Stimulated activated CD8-positive, alpha-beta memory T cell treated with anti-CD3 and anti-CD28 coated beads, Interleukin-15, amount 100 ng/mL, for 24 hours (primary cell): ENCODE measurements around the gene RNF43.

Experiments used
- DNase-seq: peaks from one replicate; pipeline ENCODE4 v3.0.0-alpha.2; 2020; ENCODE audit warnings: low read depth

RNF43 gene

DNA sequence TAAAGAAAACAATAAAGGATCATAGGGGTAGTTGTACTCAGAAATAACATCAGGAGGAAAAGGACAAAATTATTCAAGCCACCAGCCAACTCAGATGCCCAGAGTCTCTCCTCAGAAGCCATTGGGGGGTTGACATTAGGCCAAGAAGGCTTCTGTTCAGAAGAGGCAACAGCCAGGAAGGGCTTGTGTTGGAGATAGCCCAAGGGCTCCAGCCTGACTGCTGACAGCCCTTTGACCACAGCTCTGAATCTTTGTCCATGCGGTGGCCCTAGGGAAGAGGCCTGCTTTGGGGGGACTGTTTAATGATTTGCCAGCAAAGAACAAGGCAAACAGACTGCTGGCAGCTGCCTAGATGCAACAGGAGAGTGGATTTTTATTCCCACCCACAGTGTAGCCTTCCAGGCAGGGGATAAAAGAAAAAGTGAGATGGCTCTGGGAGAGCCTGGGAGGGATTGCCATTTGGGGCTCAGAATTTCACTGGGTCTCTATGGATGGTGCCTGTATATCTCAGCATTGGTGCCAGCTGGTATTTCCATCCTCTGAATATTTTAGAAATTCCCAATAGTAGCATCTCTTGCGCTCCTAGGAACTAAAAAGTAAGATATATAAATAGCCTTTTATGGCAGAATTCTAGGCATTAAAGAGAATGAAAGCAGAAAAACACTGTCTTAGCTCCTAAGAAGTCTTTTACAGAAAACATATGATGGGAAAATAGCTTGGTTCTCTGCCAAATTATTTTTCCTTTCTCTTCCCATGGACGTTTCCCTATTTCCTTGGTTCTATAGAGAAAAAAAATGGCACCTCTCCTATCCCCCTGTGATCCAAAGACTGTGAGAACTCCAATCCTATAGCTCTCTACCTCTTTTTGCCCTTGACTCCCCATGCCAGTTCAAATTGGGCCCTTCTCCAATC, 36.0 kb downstream of the RNF43 start:
- no peak for DNase-seq

DNA sequence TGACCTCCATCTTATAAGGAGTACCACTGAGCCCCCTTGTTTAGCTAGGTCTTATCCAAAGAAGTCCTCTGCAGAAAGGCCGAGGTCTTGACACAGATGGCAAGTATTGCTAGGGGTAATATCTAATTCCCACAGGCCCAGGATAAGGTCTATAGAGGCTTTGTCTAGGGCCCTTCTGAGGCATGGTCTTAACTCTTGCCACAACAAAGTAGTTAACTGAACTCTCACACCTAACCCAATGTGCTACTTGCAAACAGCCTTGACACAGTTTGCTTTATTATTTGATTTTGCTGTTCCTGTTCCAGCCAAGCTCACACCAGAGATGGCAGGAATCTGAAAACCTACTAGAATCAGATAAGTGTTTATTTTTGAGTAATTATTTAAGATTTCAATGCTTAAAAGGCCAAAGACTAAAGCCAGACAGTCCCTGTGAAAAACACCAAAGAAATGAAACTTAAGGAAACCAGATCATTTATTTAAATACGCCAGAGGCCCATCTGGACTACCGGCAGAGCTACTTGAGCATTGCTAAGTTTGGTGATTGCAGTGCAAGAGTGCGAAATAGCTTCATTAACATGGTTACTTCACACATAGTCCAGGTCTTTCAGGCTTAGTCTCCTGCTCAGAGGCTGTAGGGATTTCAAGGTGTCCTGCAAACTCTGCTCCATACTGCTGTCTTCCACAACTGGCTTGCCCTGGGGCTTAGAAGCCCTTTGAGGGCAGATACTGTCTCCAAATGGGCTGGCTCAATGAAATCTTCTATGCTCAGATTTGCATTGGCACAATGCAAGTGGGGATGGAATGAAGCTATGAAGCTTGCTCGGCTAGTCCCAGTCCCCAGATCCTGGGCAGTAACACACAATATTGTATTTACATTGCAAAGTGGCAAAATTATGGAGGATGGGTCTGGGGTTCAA, 36.9 kb downstream of the RNF43 start:
- DNase-seq = no peak

DNA sequence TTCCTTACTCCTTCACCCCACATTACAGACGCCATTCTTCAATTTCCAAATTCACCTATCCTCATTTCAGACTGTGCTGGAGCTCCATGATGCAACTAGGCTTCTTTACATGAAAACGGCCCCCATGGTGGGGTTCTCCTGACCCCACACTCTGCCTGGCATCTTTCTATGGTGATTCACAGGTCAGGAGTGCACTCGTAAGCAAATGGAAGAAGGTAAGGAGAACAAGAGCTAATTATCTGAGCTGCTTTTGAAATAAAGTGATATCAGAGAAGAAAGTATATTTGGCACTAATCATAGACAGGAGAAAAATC, 37.9 kb downstream of the RNF43 start:
- DNase-seq = no peak

DNA sequence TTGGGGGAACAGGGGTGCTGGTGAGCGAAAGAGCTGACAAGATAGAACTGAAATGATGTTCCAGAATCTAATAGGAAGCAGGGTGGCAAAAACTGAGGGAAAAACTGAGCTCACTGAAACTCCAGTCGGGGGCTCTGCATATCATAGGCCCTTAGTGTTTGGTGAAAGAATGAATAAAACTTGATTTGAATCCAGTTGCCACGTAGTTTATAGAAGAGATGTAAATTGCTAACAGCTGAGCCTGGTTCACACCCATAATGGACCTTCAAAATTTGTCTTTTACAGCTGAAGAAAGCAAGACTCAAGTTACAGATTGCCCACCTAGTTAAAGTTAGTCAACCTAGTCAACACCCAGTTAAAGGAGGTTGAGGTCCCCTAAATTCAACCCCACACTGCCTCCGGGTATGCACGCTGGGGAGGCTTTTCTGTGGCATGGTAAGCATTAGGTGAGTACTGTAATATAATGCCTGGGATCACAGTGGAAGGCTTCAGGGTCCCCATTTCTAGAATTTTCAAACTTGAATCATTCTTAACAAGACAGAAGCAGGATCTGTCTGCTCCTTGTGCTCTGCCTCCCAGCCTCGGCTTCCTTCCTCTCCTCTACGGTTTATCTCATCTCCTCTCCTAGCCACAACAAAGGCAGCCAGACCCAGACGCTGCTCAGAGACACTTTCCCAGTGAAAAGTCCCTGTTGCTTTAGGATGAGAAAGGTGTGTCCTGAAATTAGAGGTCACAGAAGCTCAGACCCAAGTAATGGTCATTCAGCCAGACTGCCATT, 38.4 kb downstream of the RNF43 start:
- DNase-seq = no peak

DNA sequence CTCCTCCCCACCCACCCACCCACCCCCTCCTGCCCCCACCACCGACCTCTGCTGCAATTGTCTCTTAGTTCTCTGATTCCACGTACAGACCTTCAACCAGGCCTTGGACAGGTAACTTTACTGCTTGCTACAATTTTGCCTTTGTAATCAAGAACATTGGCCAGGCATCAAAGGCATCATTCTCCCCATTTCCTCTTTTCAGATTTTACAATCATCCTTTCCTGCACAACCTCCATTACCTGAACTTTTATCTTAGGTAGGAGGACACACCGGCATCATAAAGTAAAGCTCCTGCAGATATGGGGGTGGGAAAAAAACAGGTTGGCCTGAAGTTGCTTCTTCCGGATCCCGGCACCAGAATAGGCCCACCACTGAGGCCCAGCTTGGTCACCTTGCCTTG, 39.7 kb downstream of the RNF43 start:
- no peak for DNase-seq

DNA sequence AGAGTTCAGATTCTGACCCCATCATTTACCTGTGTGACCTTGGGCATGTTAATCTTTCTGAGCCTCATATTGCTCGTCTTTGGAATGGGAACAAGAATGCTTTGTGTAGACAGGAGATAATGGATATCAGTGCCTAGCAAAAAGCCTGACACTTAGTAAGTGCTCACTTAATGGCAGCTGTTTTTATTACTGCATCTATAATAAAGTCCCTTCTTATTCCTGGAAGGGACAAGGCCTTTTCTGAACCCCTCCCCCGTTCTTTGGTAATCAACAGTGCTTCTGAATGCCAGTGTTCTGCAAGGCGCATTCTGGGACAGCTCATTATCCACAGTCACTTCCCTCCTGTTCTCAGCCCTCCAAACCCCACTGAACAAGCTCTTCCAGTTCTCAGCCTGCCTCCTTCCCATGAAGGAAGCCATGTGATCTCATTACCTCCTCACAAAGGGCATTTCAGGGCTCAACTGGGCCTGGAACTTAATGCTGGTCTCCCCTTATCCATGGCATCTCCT, 40.2 kb downstream of the RNF43 start:
- DNase-seq = no peak

DNA sequence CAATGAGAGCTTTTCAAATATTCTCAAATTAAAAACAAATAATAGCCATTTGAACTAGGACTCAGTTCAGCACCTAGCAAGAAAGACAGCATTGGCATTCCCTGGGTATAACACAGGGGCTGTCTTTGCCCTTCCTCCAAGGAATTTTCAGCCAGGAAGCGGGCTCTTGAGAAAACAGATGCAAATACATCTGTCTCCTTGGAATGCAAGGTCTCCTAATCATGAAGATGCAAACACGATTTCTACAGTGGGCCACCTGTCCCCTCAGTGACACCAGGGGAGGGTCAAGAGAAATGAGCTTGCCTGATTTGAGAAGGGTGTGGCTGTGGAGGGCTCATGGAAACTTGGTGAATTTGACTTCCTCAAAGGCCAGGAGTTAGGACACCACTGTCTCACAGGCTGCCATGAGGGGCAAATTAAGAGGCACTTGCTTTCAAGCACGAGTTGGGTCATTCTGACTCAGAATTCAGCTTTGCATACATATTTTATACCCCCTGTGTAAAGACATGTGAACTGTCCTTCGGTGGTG, 40.8 kb downstream of the RNF43 start:
- no peak for DNase-seq

DNA sequence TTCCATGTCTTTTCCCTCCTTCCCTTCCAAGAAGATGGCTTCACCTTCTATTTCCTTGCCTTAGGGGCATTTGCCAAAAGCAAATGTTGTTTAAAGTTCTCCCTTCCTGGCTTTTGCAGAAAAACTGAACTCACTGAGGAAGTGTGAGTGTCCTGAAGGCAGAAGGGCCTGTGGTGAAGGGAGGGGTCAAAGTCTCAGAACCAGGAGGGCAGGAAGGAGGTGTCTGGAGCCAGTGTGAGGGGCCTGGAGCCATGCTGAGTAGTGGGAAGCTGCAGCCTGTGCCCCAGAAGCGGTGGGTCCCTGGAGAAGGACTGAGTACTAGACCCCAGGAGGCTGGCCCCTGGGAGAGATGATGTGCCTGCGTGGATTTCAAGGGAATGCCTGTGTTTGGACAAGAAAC, 41.5 kb downstream of the RNF43 start:
- DNase-seq = no peak

DNA sequence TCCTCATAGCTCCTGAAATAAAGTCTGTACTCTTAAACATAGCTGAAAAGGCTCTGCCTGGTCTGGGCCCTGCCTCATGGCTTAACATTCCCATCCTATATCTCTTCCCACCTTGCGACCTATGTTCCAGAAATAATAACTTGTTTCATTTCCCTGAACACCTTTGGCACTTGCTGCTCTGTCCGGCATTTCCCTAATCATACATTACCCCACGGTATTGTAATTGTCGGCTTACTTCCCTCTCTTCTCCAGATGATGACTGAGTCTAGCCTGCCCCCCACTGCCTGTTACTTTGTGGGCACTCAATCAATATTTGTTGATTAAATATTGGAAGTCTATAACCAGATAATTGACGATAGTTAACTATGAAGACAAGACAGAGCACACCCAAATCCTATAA, 42.1 kb downstream of the RNF43 start:
- DNase-seq = no peak

DNA sequence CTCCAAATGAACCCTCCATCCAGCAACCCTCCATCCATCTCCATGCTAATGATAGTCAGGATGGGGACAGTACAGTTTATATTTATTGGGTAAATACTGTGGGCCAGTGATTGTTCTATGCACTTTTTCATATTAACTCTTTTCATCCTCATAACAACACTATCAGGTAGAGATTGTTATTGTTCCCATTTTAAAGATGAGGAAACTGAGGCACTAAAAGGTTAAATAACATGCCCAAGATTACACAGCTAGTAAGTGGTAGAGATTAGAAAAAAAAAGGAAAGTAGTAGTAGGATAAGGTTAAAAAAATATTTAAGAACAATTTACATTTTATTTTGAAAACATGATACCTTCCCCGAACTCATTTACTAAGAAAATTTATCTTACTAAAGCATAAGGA, 43.4 kb downstream of the RNF43 start:
- DNase-seq = no peak

DNA sequence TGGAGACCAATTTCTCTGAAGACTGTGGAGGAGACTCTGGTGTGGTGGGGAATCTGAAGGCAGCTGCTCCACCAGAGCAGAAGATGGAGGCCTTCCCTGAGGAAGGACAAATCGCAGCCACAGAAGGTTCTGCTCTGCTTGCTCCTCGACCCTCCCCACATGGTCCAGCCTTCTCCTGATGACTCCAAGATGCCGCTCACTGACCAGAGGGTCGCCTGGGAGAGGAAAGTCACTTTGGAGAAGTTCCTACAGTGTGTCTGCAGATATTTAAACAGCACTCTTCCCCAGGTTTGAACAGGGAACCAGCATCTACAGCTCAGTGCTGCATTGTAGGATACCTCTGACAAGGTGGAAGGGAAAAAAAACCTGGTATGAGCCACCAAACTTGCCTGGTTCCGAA, 44.3 kb downstream of the RNF43 start:
- DNase-seq = no peak

DNA sequence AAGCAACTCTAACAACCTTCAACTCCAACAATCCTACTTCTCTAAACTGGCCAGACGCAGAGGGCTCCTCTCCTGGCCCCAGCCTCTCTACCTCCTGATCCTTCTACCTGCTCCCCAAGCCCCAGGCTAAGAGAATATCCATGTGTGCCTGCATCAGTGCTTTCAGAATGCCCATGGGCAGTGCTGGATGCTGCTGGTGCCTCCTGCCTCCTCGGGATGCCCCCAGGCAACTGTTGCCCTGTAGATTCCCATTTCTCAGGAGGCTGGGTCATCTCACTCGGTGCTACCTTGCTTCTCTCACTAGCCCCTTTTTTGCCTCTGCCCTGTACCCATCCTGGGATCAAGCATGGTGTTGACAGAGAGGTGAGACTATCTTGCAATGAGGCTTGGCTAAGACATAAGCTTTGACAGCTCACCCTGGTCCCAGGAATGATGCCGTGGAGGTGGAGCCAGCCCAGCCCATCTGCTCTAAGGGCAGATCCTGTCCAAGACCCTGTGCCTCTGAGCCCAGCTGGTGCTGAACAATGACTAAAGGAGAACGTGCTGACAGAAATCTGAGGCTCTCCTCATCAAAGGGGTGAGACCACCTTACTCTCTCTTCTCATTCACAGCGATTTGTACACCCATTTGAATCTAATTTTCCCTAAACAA, 45.9 kb downstream of the RNF43 start:
- no peak for DNase-seq

DNA sequence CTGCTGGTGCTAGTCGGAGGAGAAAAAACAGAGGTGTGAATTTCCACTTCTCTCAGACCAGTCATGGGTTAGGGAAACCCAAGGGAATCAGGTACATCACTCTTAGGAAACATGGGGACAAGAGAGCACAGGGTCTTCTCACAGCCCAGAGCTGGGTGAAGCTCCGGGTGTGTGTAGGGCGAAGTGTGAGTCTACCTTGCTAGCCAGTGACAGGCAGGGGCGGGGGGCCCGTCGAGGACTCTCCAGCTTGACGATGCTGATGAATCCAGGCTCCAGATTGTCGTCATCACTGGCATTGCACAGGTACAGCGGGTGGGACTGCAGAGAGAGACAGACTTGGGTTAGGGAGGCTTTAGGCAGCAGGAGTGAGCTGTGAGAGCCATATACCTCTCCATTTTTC, 46.6 kb downstream of the RNF43 start:
- DNase-seq = no peak

DNA sequence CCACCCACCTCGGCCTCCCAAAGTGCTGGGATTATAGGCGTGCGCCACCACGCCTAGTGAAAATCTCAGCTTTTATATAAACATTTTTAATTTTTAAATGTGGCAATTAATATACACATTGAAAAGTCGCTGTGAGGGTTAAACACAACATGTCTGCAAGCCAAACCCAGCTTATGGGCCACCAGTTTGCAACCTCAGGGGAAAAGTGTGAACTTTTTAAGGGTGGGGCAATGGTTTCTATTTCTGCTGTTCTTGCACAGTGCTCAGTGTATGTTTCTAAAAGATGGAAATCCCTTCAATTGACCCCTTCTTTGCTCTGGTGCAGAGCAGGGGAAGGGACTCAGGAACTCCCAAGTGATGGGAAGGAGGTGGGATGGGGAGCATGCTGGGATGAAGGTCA, 47.0 kb downstream of the RNF43 start:
- DNase-seq = no peak

DNA sequence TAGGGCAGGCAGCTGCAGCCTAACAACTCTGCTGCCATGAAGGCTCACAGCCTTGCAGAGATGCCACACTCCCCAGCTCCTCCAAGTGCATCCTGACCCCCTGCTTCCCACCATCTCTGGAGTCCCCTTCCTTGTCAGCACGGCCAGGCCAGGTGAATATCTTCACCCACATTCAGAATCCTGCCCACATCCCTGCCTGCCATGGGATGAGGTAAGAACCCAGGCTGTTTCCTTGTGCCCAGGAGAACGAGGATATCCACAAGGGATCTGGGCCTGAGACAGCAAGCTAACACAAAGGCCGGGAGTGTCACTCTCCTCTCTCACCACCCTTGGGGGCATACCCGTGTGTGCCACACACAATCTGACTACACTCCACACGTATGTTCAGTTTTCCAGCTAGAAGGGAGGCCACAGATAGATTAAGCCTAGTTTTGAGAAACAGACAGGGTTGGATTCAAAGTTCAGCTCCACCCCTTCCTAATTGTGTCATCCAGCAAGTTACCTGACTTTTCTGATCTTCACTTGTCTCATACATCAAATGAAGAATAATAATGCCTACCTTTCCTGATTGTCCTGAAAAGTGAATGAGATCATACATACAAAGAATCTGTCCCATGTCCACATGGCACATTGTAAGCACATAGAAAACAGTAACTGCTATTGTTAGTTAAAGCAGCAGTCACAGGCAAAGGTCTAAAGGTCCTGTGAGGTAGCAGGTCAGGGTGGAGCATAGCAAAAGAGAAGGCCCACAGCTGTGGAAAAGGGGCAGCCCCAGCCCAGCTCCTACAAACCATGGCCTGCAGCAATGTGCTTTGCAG, 47.9 kb downstream of the RNF43 start:
- no peak for DNase-seq

DNA sequence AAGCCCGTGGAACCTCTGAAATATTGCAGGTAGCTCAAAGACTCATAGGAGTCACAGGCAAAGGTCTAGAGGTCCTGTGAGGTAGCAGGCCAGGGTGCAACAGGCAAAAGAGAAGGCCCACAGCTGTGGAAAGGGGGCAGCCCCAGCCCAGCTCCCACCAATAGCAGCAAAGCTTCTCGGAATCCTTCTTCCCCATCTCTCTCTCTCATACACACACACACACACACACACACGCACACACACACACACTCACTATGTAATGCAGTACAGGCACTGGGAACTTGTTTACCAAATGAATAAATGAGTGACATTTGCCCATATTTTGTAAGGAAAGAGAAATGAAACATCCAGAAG, 48.5 kb downstream of the RNF43 start:
- DNase-seq = no peak
